ENCODE data around the gene KCNG3. TPM values are rescaled to one million over a fixed set of nuclear protein-coding genes. Genes with fewer than 3 reads are reported as not detected.
A peak's percentile ranks its signal among the peaks of the same experiment; 100 is the strongest.

Gene KCNG3
- polyA plus RNA-seq (2013, experiment 1 of 2; ENCODE audit: insufficient read length) = not detected
- polyA plus RNA-seq (2013, experiment 2 of 2; ENCODE audit: insufficient read length) = not detected

DNA sequence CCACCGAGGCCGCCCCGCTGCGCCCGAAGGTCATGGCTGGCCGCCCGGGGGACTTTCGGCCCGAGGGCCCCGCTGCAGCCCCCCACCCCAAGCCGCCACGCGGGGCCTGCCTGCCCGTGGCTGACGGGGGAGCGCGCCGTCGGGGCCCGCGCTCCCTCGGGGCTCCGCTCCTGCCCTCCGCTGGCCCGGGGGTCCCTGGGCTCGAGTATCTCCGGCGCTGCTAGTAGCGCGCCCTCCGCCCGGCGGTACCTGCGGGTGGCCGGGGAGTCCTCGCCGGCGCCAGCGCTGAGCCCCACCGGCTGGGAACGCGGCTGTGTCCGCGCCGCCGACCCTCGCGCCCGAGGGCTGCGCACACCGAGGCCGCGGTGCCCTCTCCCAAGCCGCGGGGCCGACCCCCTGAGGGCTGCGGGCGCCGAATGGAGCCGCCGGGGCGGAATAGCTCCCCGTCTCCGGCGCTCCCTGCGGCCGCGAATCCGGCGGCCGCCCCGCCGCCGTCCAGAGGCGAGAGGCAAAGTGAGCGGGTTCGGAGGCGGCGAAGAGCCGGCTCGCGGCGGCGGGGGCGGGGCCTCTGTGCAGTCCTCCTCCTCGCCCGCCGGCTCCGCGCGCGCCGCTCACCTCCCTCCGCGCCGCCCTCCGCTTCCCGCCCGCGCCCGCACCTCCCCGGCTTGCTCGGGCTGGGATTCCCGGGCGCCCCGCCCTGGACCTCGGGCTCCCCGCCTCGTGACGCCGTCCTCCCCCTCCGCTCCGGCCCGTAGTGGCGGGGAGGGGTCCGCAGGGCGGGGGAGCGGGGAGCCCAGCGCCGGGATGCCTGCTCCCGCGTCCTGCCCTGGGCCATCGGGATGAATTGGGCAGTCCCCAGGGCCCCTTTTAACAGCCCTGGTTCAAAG lies at the start of gene KCNG3:
Gene KCNG3, minus strand, starts transcription at position 515 of the 887 bp plus-strand sequence. Its CDS starts 481 bp downstream, at position 34.
- DNase-seq = peak; percentile 47

GRCh38 chr2:42542871-42543270 lies 49.1 kb upstream of the KCNG3 start:
- no peak for DNase-seq

- DNase-seq = no peak
These were observed 43.7 kb upstream of the KCNG3 start for GRCh38 chr2:42537493-42537892.

GRCh38 chr2:42532397-42532796 lies 38.6 kb upstream of the KCNG3 start:
- DNase-seq = no peak

GRCh38 chr2:42523341-42523740 lies 29.6 kb upstream of the KCNG3 start:
- DNase-seq = no peak

- no peak for DNase-seq
These were observed 28.3 kb upstream of the KCNG3 start for GRCh38 chr2:42522035-42522434.

DNA sequence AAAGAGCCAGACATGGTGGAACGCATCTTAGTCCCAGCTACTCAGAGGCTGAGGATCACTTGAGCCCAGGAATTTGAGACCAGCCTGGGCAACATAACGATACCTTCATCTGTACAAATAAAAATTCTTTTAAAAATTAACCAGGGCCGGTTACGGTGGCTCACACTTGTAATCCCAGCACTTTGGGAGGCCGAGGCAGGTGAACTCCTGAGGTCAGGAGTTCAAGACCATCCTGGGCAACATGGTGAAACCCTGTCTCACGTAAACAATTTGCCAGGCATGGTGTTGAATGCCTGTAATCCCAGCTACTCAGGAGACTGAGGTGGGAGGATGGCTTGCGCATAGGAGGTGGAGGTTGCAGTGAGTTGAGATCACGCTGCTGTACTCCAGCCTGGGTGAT lies 25.8 kb upstream of the KCNG3 start:
- DNase-seq = no peak

DNA sequence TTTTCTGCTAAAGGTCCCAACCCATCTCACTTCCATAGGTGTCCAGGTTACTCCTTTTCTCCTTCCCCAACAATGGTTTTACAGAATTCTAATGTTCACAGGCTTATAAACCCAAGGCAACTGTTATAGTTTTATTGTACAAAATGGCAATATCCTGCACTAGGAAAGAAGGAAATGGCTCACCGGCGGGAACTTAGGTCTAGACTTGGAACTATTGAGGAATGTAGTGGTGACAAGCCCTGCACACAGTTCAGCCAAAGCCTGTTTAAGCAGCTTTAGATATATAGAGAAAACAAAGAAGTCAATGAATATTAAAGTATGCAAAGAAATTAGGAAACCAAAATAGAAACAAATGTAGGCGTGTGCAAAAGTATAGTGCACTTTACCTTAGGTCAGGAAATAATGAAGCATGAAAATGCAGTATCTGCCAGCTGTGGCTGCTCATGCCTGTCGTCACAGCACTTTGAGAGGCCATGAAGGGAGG lies 22.7 kb upstream of the KCNG3 start:
- no peak for DNase-seq

- DNase-seq = peak; percentile 34
These were observed 19.6 kb upstream of the KCNG3 start for GRCh38 chr2:42513252-42513918.

DNA sequence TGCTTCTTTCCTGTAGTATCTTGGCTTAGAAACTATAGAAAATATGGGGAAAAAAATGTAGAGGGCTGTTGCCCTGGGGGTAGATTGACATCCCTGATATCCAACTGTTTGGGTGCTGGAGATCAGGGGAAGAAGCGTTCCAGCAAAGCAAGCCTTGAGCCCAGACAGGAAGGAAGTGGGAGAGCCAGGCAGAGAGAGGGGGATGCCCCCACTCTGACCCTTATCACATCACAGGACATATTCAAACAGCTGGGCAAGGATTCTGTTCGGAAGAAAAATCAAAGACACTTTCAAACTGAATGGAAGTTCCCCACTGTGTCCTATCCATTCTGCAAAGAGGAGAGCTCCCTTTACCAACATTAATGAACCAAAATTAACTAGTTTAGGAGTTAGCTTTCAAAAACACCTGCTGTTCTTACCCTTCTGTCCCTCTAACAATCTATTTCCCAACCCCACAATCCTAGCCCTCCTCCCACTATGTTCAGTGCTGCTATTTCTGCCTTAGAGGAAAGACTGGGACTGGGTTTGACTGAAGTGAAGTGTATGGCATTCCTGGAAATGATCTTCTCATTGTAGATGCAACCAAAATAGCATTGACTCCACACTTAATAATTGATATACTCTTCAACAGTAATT lies 16.9 kb upstream of the KCNG3 start:
- DNase-seq = no peak

DNA sequence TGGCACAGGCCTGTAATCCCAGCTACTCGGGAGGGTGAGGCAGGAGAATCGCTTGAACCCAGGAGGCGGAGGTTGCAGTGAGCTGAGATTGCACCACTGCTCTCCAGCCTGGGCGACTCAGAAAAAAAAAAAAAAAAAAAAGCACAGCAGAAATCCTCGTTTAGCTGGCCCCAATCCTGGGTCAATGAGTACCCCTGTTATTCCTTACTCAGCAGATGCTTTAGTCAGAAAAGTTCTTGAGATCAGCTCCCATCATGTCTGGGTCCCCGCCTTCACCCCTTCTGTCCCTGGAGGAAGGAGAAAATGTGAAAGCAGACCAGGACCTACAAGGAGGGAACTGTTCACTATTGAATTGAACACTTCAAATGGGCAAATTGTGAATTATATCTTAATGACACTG lies 16.4 kb upstream of the KCNG3 start:
- DNase-seq = no peak

DNA sequence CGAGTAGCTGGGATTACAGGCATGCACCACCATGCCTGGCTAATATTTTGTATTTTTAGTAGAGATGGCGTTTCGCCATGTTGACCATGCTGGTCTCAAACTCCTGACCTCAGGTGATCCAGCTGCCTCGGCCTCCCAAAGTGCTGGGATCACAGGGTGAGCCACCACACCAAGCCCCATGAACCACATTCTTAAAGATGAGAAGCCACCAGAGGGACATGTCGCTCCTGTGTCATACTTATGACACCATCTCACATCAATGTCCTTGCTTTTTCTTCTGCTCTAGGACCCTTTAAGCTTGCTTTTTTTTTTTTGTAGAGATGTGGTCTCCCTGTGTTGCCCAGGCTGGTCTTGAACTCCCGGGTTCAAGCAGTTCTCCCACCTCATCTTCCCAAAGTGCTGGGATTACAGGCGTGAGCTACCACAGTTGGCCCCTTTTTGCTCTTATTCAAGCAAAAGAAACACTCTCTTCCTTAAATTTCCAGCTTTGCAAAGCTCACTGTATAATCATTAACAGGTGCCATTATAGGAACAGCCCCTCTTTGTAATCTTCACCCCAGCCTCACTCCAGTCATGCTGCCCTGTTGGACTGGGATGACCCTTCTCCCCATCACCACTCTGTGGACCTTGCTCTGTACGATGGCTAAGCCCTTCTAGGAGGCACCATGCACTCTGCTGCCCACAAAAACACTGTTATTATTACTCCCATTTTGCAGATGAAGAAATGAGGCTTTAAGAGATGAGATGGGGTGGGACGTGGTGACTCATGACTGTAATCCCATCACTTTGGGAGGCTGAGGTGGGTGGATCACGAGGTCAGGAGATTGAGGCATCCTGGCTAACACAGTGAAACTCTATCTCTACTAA lies 10.8 kb upstream of the KCNG3 start:
- DNase-seq = no peak

GRCh38 chr2:42503291-42503690 lies 9.5 kb upstream of the KCNG3 start:
- no peak for DNase-seq

- no peak for DNase-seq
These were observed 4.7 kb upstream of the KCNG3 start for GRCh38 chr2:42498497-42498896.

DNA sequence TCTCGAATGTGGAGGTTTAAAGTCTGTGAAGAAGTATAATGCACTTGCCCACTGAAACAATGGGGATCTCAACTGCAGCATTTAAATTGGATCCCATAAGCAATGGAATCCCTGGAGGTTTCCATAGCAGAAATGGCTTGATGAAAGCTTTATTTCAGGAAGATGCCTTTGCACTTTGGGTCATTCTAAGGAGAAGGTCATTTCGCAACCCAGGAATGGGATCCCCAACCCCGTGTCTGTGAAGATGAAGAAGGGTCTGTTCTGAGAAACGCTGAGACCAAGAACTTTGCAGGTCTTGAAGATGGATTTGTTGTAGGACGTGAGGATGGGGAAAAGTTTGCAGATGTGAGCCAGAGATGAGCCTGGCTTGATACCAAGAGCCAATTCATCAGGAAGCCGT lies 1.8 kb upstream of the KCNG3 start:
- no peak for DNase-seq

DNA sequence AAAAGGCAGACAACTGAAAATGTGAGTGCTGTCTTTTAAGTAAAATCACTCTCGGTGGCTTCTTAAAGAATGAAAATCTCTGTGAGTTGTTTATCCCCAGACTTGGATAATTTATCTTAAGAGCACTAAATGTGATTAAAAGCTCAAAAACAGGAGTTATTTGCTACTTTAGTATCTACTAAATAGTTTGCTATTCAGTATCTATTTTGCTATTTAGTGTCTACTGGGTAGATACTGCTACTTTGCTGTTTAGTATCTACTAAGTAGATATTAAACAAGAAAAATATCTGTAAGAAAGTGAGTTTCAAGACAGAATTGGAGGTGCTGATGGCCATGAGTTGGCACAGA lies 1.4 kb upstream of the KCNG3 start:
- no peak for DNase-seq

- DNase-seq = peak; percentile 56
These were observed 812 bp upstream of the KCNG3 start for GRCh38 chr2:42494355-42495233.

GRCh38 chr2:42492691-42493467 lies 903 bp downstream of the KCNG3 start:
- no peak for DNase-seq

DNA sequence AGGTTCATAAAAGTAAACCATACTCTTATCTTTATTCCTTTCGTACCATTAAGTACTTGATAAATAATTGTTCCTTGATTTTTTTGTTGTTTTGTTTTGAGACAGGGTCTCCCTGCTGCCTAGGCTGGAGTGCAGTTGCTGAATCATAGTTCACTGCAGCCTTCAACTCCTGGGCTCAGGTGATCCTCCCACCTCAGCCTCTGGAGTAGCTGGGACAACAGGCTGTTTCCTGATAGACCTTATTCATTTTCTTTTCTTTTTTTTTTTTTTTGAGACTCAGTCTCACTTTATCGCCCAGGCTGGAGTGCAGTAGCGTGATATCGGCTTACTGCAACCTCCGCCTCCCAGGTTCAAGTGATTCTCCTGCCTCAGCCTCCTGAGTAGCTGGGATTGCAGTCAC lies 5.5 kb downstream of the KCNG3 start:
- no peak for DNase-seq

GRCh38 chr2:42486145-42486906 lies 7.5 kb downstream of the KCNG3 start:
- DNase-seq = no peak
